MM.1S (cell line): Measurements from ENCODE around the gene NBAS.

Experiments used
- DNase-seq: peaks from one replicate; pipeline ENCODE4 v3.0.0-alpha.2; 2015
- H2AFZ ChIP-seq: fragments of 300-600 bp; sonication (generic); 2 replicates; pipeline ENCODE4 v1.6.0; 2016; ENCODE audit warnings: antibody characterized with exemption, low read length
- H3F3A ChIP-seq: fragments of 300-600 bp; sonication (generic); 2 replicates; pipeline ENCODE4 v1.6.1; 2016; ENCODE audit warnings: mild to moderate bottlenecking, antibody characterized with exemption, low read length, moderate library complexity, mixed read lengths; ENCODE audit not compliant: insufficient read depth
- H3K27ac ChIP-seq: fragments of 300-600 bp; sonication (generic); 2 replicates; pipeline ENCODE4 v1.5.1; 2016; ENCODE audit warnings: mild to moderate bottlenecking, low read length
- H3K27me3 ChIP-seq: fragments of 300-600 bp; sonication (generic); replicated peaks from 2 replicates; pipeline ENCODE4 v1.6.0; 2016; ENCODE audit warnings: low read length; ENCODE audit not compliant: insufficient read depth
- H3K36me3 ChIP-seq: fragments of 300-600 bp; sonication (generic); replicated peaks from 2 replicates; pipeline ENCODE4 v1.6.1; 2016; ENCODE audit warnings: mild to moderate bottlenecking, low read length, mixed read lengths; ENCODE audit not compliant: insufficient read depth
- H3K4me1 ChIP-seq: fragments of 300-600 bp; sonication (generic); 2 replicates; pipeline ENCODE4 v1.6.1; 2016; ENCODE audit warnings: low read length, mixed read lengths
- H3K4me2 ChIP-seq: fragments of 300-600 bp; sonication (generic); 2 replicates; pipeline ENCODE4 v1.6.0; 2016; ENCODE audit warnings: low read depth, low read length
- H3K4me3 ChIP-seq: fragments of 300-600 bp; sonication (generic); 2 replicates; pipeline ENCODE4 v1.5.1; 2016; ENCODE audit warnings: low read length, mixed read lengths
- H3K79me2 ChIP-seq: fragments of 300-600 bp; sonication (generic); 2 replicates; pipeline ENCODE4 v1.6.1; 2016; ENCODE audit warnings: mixed run types, low read length, mixed read lengths
- H3K9ac ChIP-seq: fragments of 300-600 bp; sonication (generic); 2 replicates; pipeline ENCODE4 v1.6.1; 2016; ENCODE audit warnings: low read length, mixed read lengths
- H3K9me2 ChIP-seq: fragments of 300-600 bp; sonication (generic); replicated peaks from 2 replicates; pipeline ENCODE4 v1.6.1; 2016; ENCODE audit warnings: mild to moderate bottlenecking, low read length, mixed read lengths; ENCODE audit not compliant: insufficient read depth
- H3K9me3 ChIP-seq: fragments of 300-600 bp; sonication (generic); replicated peaks from 2 replicates; pipeline ENCODE4 v1.6.1; 2016; ENCODE audit warnings: mild to moderate bottlenecking, low read length, mixed read lengths; ENCODE audit not compliant: insufficient read depth
- H4K20me1 ChIP-seq: fragments of 300-600 bp; sonication (generic); 2 replicates; pipeline ENCODE4 v1.6.1; 2016; ENCODE audit warnings: mild to moderate bottlenecking, low read length, moderate library complexity, mixed read lengths; ENCODE audit not compliant: insufficient read depth
- CTCF ChIP-seq: fragments of 300-600 bp; sonication (generic); IDR thresholded peaks from 2 replicates; pipeline ENCODE4 v1.5.1; 2016; ENCODE audit warnings: antibody characterized with exemption, low read length, mixed read lengths
- EZH2 ChIP-seq: fragments of 300-600 bp; sonication (generic); optimal IDR thresholded peaks from 2 replicates; pipeline ENCODE3; 2017; ENCODE audit warnings: low read depth, mild to moderate bottlenecking, antibody characterized with exemption, low read length, mixed read lengths
- EZH2phosphoT487 ChIP-seq: fragments of 300-600 bp; sonication (generic); IDR thresholded peaks from 2 replicates; pipeline ENCODE4 v1.6.1; 2018; ENCODE audit warnings: antibody characterized with exemption, low read length

NBAS gene

GRCh38 chr2:15456352-15456751, 104.8 kb downstream of the NBAS start:
- Histone ChIP-seq H3K79me2 (no peaks in the 10 kb centered on the region), H3K9ac (no peak overlapping the region), H3K4me3 (no peak overlapping the region), H2AFZ (no peak overlapping the region), H3K9me2 (no peaks in the 10 kb centered on the region), H3K27ac (no peak overlapping the region), H3F3A (no peaks in the 10 kb centered on the region), H4K20me1 (no peaks in the 10 kb centered on the region), H3K36me3 (no peaks in the 10 kb centered on the region; the same call in 1 of the 2 replicates), H3K9me3 (no peaks in the 10 kb centered on the region), H3K27me3 (no peaks in the 10 kb centered on the region), H3K4me2 (no peak overlapping the region), H3K4me1 (no peaks in the 10 kb centered on the region)
- DNase-seq, result no peak
- TF ChIP-seq EZH2 (no peak), CTCF (no peak)

- H3K9ac ChIP-seq, result no peak overlapping the region
- no peaks in the 10 kb centered on the region for H3K36me3 ChIP-seq
- no peak overlapping the region for H3K27ac ChIP-seq
- no peaks in the 10 kb centered on the region for H3K4me1 ChIP-seq
- H4K20me1 ChIP-seq, result no peaks in the 10 kb centered on the region
- no peaks in the 10 kb centered on the region for H3F3A ChIP-seq
- no peaks in the 10 kb centered on the region for H3K9me3 ChIP-seq
- no peak for DNase-seq
- no peaks in the 10 kb centered on the region for H3K27me3 ChIP-seq
- H2AFZ ChIP-seq, result no peak overlapping the region
- no peak for TF ChIP-seq CTCF
- no peak for TF ChIP-seq EZH2phosphoT487
- no peak for TF ChIP-seq EZH2
- H3K4me3 ChIP-seq, result no peak overlapping the region
- H3K4me2 ChIP-seq, result no peak overlapping the region
- H3K9me2 ChIP-seq, result no peaks in the 10 kb centered on the region
- no peaks in the 10 kb centered on the region for H3K79me2 ChIP-seq
Observed at GRCh38 chr2:15450808-15451207, 110.3 kb downstream of the NBAS start.

GRCh38 chr2:15449556-15450236, 111.4 kb downstream of the NBAS start:
- no peak for DNase-seq
- Histone ChIP-seq H3K27me3 (no peaks in the 10 kb centered on the region), H3K79me2 (no peaks in the 10 kb centered on the region), H3K36me3 (no peaks in the 10 kb centered on the region), H3K9me3 (no peaks in the 10 kb centered on the region), H4K20me1 (no peaks in the 10 kb centered on the region), H3K4me1 (no peaks in the 10 kb centered on the region), H3K9ac (no peak overlapping the region), H3K4me3 (no peak overlapping the region), H3K9me2 (no peaks in the 10 kb centered on the region), H3F3A (no peaks in the 10 kb centered on the region), H3K27ac (no peak overlapping the region), H2AFZ (no peak overlapping the region), H3K4me2 (no peak overlapping the region)
- TF ChIP-seq CTCF (no peak), EZH2phosphoT487 (no peak), EZH2 (no peak)
